Right lobe of liver (tissue), 6 donors: ENCODE data around the gene C2. TPM values are rescaled to one million over a fixed set of nuclear protein-coding genes. Genes with fewer than 3 reads are reported as not detected.

ENCODE experiments used
- ATAC-seq, 4 donors: fragments of 200-7000 bp; cut with Tn5 transposase; one replicate each; pipeline ENCODE4 v1.9.1; 2020; ENCODE audit warnings: mild to moderate bottlenecking in 4 of 4, moderate library complexity in 4 of 4
- DNase-seq, 3 donors: peaks; one replicate each; pipeline ENCODE4 v3.0.0-alpha.2; 2020
- H3K27ac ChIP-seq, 3 donors: fragments of 200-600 bp; one replicate each; pipeline ENCODE4 v1.8.0; 2022
- H3K27me3 ChIP-seq, 2 donors: fragments of 200-600 bp; one replicate each; pipeline ENCODE4 v1.8.0; 2022
- H3K36me3 ChIP-seq, 4 donors: fragments of 200-600 bp; sonication (generic) in 1 of 4; one replicate each; pipeline versions ENCODE4 v1.5.1 to v1.8.0; 2017 to 2022; ENCODE audit warnings: control low read depth in 1 of 4
- H3K4me1 ChIP-seq, 4 donors: fragments of 200-600 bp; sonication (generic) in 1 of 4; one replicate each; pipeline versions ENCODE4 v1.5.1 to v1.8.0; 2017 to 2022; ENCODE audit warnings: control low read depth in 1 of 4
- H3K4me3 ChIP-seq, 3 donors: fragments of 200-600 bp; one replicate each; pipeline ENCODE4 v1.8.0; 2022
- H3K9me3 ChIP-seq, 4 donors: fragments of 200-600 bp; sonication (generic) in 1 of 4; one replicate each; pipeline versions ENCODE4 v1.5.1 to v1.8.0; 2017 to 2022; ENCODE audit warnings: control low read depth in 1 of 4
- POLR2A ChIP-seq: fragments of 450-650 bp; IDR thresholded peaks from one replicate; pipeline ENCODE4 v1.6.1; 2017; ENCODE audit warnings: antibody characterized with exemption, mild to moderate bottlenecking
- WGBS: methylation state at CpG from one replicate; pipeline ENCODE4 v1.1.6; 2018; ENCODE audit warnings: low coverage, low lambda C conversion rate; ENCODE audit not compliant: insufficient coverage; ENCODE audit errors: missing lambda C conversion rate; 5-methylcytosine and 5-hydroxymethylcytosine counted together
- intact Hi-C, 2 donors: fragments of 100-400 bp; cut with DNase I; formaldehyde crosslinking; loops; one replicate each; pipeline versions ENCODE4 v1.11.2 to v1.14.1; 2022
- total RNA-seq, 6 experiments: library from RNA; depleted of rRNA in 2 of 6; stranded (reverse); fragments of >200 nt in 2 of 6; fragmentation: NEBNext Ultra II Directional in 3 of 6; extraction: Animal tissue kit (Norgen Biotek cat#: 25700) in 3 of 6; gene quantifications; one replicate each; pipeline versions ENCODE4 v1.1.0 to v1.2.4, GENCODE V29; 2016 to 2023
- TF ChIP-seq, protein P1 (sequence below), 4 donors: fragments of 200-600 bp in 3 of 4; fragments of 450-650 bp in 1 of 4; IDR thresholded peaks; one replicate each; pipeline versions ENCODE4 v1.5.1 to v1.8.0; 2016 to 2022; ENCODE audit warnings: antibody characterized with exemption in 4 of 4, mild to moderate bottlenecking in 2 of 4
- donor health status: DM: no; HTN: yes; CAD: no.
- donor health status: DM: no; HTN: no; CAD: no.
- donor health status: DM: no; HTN: no; CAD: no.
- donor health status: DM: no; HTN: yes; CAD: no.
- donor health status: DM: no; HTN: yes; CAD: no.

Gene C2
- total RNA-seq, 6 experiments from 2014 or later = 309 to 739 (median 533) TPM

DNA sequence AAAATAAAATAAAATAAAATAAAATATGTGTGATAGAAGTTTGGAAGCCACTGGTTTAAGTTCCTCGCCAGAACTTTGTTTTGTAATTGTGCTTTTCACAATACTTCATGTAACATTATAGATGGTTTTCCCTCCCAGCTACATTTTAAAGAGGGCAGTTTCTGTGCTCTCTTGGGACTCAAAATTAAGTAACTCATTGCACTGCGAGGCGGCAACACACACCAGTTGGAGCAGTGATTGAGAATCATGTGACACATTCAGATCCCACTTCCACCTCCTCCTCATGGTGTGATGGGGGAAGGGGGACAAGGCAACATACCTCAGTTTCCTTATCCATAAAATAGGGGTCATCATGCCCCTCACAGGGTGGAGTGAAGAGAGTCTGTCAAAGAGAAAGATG is 7.5 kb downstream of the C2 start:
- Histone ChIP-seq H3K9me3 (no peaks in the 10 kb centered on the region), H3K36me3 (peaks cover 0 to 39% (median 15%) of the 10 kb centered on the region in 4 donors), H3K27me3 (no peaks in the 10 kb centered on the region), H3K4me3 (no peak overlapping the region), H3K4me1 (peaks cover 0 to 13% (median 3%) of the 10 kb centered on the region in 4 donors), H3K27ac (no peak overlapping the region)
- no peak for ATAC-seq
- no peak for DNase-seq
- 71% methylated on average over 3 of the region's 3 CpGs for WGBS
- TF ChIP-seq, protein P1, sequence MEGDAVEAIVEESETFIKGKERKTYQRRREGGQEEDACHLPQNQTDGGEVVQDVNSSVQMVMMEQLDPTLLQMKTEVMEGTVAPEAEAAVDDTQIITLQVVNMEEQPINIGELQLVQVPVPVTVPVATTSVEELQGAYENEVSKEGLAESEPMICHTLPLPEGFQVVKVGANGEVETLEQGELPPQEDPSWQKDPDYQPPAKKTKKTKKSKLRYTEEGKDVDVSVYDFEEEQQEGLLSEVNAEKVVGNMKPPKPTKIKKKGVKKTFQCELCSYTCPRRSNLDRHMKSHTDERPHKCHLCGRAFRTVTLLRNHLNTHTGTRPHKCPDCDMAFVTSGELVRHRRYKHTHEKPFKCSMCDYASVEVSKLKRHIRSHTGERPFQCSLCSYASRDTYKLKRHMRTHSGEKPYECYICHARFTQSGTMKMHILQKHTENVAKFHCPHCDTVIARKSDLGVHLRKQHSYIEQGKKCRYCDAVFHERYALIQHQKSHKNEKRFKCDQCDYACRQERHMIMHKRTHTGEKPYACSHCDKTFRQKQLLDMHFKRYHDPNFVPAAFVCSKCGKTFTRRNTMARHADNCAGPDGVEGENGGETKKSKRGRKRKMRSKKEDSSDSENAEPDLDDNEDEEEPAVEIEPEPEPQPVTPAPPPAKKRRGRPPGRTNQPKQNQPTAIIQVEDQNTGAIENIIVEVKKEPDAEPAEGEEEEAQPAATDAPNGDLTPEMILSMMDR (IDR thresholded peaks at IDR 0.05) = no peak
- no peak for TF ChIP-seq POLR2A
- intact Hi-C loops = no loop called here

DNA sequence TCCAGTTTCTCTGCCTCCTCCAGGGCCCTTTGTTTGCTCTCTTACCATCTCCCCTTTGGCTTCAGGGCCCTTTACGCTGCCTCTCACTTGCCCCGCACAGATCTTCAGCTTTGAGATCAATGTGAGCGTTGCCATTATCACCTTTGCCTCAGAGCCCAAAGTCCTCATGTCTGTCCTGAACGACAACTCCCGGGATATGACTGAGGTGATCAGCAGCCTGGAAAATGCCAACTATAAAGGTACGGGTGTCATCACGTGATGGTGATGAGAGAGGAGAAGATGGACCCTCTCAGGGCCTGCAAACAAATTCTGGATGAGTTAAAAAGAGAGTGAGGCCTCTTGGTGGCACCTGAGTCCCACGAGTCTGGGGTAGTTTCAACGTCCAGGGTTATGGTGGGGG is 8.3 kb downstream of the C2 start:
- DNase-seq = peak in 1 of 3 donors; percentile 13
- no peaks in the 10 kb centered on the region for H3K27me3 ChIP-seq
- TF ChIP-seq, protein P1 (IDR thresholded peaks at IDR 0.05) = no peak
- no peak for TF ChIP-seq POLR2A
- peaks cover 0 to 47% (median 16%) of the 10 kb centered on the region in 4 donors for H3K36me3 ChIP-seq
- peak overlapping the region in 1 of 3 donors; percentile 53 for H3K27ac ChIP-seq
- peak; percentile 10 to 69 (median 34) for ATAC-seq
- intact Hi-C loops = no loop called here
- 44% methylated on average over 9 of the region's 9 CpGs for WGBS
- H3K4me3 ChIP-seq = no peak overlapping the region
- H3K9me3 ChIP-seq = no peaks in the 10 kb centered on the region
- peaks cover 0 to 12% (median 0%) of the 10 kb centered on the region in 4 donors for H3K4me1 ChIP-seq

DNA sequence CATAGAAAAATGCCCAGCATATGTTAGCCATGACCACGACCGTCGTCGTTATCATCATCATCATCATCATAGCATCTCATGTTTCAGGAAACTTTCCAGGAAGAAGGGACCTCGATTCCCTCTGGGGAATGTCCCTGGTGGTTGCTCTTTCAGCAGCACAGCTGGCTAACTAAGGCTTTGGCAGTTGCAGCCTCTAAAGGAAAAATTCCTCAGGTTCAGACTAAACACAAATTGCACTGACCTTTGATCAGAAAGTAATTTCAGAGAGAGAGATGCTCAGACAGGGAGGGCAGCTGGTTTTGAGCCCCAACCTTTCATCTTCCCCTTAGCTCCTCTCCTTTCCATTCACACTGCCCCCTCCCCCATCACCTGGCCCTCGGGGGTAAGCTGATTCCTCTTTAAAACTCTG is 12.7 kb downstream of the C2 start:
- peaks cover 0 to 34% (median 16%) of the 10 kb centered on the region in 4 donors for H3K4me1 ChIP-seq
- DNase-seq (no peak), ATAC-seq (no peak)
- intact Hi-C loops = no loop called here
- no peaks in the 10 kb centered on the region for H3K27me3 ChIP-seq
- 34% methylated on average over 6 of the region's 6 CpGs for WGBS
- H3K9me3 ChIP-seq = no peaks in the 10 kb centered on the region
- no peak overlapping the region for H3K4me3 ChIP-seq
- no peak overlapping the region for H3K27ac ChIP-seq
- TF ChIP-seq, protein P1 (IDR thresholded peaks at IDR 0.05) = no peak
- no peak for TF ChIP-seq POLR2A
- H3K36me3 ChIP-seq = peaks cover 0 to 59% (median 15%) of the 10 kb centered on the region in 4 donors

DNA sequence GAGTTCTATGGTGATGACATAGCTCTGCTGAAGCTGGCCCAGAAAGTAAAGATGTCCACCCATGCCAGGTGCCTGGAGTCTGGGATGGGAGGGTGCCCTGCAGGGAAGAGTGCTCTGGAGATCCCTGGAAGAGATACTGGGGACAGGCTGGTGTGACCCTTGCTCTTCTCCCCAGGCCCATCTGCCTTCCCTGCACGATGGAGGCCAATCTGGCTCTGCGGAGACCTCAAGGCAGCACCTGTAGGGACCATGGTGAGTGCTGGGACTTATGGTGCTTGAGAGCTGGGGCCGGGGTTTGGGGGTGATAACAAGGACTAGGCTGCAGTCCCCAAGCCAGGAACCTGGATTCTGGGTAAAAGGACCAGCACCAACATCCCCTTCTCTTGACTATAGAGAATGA is 16.2 kb downstream of the C2 start:
- intact Hi-C loops = no loop called here
- peaks cover 0 to 42% (median 19%) of the 10 kb centered on the region in 4 donors for H3K4me1 ChIP-seq
- no peak for ATAC-seq
- 83% methylated on average over 1 of the region's 3 CpGs for WGBS
- H3K27ac ChIP-seq = peak overlapping the region in 1 of 3 donors; percentile 91
- DNase-seq = no peak
- peaks cover 0 to 58% (median 21%) of the 10 kb centered on the region in 4 donors for H3K36me3 ChIP-seq
- H3K4me3 ChIP-seq = no peak overlapping the region
- H3K9me3 ChIP-seq = no peaks in the 10 kb centered on the region
- no peak for TF ChIP-seq POLR2A
- TF ChIP-seq, protein P1 (IDR thresholded peaks at IDR 0.05) = no peak
- no peaks in the 10 kb centered on the region for H3K27me3 ChIP-seq

DNA sequence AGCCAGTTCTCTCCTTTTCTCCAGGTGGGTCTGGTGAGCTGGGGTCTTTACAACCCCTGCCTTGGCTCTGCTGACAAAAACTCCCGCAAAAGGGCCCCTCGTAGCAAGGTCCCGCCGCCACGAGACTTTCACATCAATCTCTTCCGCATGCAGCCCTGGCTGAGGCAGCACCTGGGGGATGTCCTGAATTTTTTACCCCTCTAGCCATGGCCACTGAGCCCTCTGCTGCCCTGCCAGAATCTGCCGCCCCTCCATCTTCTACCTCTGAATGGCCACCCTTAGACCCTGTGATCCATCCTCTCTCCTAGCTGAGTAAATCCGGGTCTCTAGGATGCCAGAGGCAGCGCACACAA is 17.6 kb downstream of the C2 start:
- DNase-seq = no peak
- Histone ChIP-seq H3K36me3 (peaks cover 0 to 58% (median 21%) of the 10 kb centered on the region in 4 donors), H3K4me3 (peak overlapping the region in 1 of 3 donors; percentile 78), H3K27me3 (no peaks in the 10 kb centered on the region), H3K9me3 (no peaks in the 10 kb centered on the region), H3K27ac (peak overlapping the region; percentile 51 to 91 (median 66)), H3K4me1 (peaks cover 0 to 41% (median 19%) of the 10 kb centered on the region in 4 donors)
- no peak for TF ChIP-seq POLR2A
- TF ChIP-seq, protein P1 (IDR thresholded peaks at IDR 0.05) = no peak
- 59% methylated on average over 5 of the region's 9 CpGs for WGBS
- intact Hi-C loops = no loop called here
- peak in 1 of 4 donors; percentile 17 for ATAC-seq
